Measurements from ENCODE around the gene APBA3.

APBA3 gene

GRCh38 chr19:3776479-3777040, 15.1 kb upstream of the APBA3 start:
- no peak for TF ChIP-seq CSRNP3 (CRISPR knock-in tag; IDR thresholded peaks at IDR 0.05)
- no peak for TF ChIP-seq SNAI2 (CRISPR knock-in tag; IDR thresholded peaks at IDR 0.05)
- no peak for ATAC-seq

GRCh38 chr19:3775831-3776230, 14.3 kb upstream of the APBA3 start:
- TF ChIP-seq ZFP30 (CRISPR knock-in tag; IDR thresholded peaks at IDR 0.05) (no peak), TOX (CRISPR knock-in tag; IDR thresholded peaks at IDR 0.05; ENCODE audit: borderline replicate concordance) (no peak), CREB5 (CRISPR knock-in tag; IDR thresholded peaks at IDR 0.05; ENCODE audit: low read depth) (no peak), GLIS3 (CRISPR knock-in tag; IDR thresholded peaks at IDR 0.05) (no peak), OSR1 (CRISPR knock-in tag; IDR thresholded peaks at IDR 0.05) (no peak), BACH2 (CRISPR knock-in tag; IDR thresholded peaks at IDR 0.05; ENCODE audit: borderline replicate concordance) (no peak), PPARA (CRISPR knock-in tag; IDR thresholded peaks at IDR 0.05; ENCODE audit: borderline replicate concordance) (no peak), SNAI2 (CRISPR knock-in tag; IDR thresholded peaks at IDR 0.05) (no peak), ZNF70 (CRISPR knock-in tag; IDR thresholded peaks at IDR 0.05) (no peak), ZNF565 (CRISPR knock-in tag; conservative IDR thresholded peaks at IDR 0.05; ENCODE audit: low read depth) (no peak), PATZ1 (CRISPR knock-in tag; IDR thresholded peaks at IDR 0.05; ENCODE audit: borderline replicate concordance) (no peak), RARB (CRISPR knock-in tag; IDR thresholded peaks at IDR 0.05) (no peak), ZNF8 (CRISPR knock-in tag; IDR thresholded peaks at IDR 0.05) (no peak), TCF4 (CRISPR knock-in tag; IDR thresholded peaks at IDR 0.05; ENCODE audit: borderline replicate concordance) (no peak), ZFP3 (CRISPR knock-in tag; IDR thresholded peaks at IDR 0.05) (no peak), ARNTL (CRISPR knock-in tag; IDR thresholded peaks at IDR 0.05; ENCODE audit: borderline replicate concordance, low read depth) (no peak)
- TF ChIP-seq, protein P1, sequence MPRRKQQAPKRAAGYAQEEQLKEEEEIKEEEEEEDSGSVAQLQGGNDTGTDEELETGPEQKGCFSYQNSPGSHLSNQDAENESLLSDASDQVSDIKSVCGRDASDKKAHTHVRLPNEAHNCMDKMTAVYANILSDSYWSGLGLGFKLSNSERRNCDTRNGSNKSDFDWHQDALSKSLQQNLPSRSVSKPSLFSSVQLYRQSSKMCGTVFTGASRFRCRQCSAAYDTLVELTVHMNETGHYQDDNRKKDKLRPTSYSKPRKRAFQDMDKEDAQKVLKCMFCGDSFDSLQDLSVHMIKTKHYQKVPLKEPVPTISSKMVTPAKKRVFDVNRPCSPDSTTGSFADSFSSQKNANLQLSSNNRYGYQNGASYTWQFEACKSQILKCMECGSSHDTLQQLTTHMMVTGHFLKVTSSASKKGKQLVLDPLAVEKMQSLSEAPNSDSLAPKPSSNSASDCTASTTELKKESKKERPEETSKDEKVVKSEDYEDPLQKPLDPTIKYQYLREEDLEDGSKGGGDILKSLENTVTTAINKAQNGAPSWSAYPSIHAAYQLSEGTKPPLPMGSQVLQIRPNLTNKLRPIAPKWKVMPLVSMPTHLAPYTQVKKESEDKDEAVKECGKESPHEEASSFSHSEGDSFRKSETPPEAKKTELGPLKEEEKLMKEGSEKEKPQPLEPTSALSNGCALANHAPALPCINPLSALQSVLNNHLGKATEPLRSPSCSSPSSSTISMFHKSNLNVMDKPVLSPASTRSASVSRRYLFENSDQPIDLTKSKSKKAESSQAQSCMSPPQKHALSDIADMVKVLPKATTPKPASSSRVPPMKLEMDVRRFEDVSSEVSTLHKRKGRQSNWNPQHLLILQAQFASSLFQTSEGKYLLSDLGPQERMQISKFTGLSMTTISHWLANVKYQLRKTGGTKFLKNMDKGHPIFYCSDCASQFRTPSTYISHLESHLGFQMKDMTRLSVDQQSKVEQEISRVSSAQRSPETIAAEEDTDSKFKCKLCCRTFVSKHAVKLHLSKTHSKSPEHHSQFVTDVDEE (CRISPR knock-in tag; IDR thresholded peaks at IDR 0.05): no peak
- ATAC-seq: no peak

GRCh38 chr19:3775374-3775711, 13.9 kb upstream of the APBA3 start:
- TF ChIP-seq ISL1 (CRISPR knock-in tag; IDR thresholded peaks at IDR 0.05): no peak
- TF ChIP-seq RARB (CRISPR knock-in tag; IDR thresholded peaks at IDR 0.05): no peak
- TF ChIP-seq SNAI2 (CRISPR knock-in tag; IDR thresholded peaks at IDR 0.05): no peak
- no peak for TF ChIP-seq ZFP3 (CRISPR knock-in tag; IDR thresholded peaks at IDR 0.05)
- ATAC-seq: no peak

DNA sequence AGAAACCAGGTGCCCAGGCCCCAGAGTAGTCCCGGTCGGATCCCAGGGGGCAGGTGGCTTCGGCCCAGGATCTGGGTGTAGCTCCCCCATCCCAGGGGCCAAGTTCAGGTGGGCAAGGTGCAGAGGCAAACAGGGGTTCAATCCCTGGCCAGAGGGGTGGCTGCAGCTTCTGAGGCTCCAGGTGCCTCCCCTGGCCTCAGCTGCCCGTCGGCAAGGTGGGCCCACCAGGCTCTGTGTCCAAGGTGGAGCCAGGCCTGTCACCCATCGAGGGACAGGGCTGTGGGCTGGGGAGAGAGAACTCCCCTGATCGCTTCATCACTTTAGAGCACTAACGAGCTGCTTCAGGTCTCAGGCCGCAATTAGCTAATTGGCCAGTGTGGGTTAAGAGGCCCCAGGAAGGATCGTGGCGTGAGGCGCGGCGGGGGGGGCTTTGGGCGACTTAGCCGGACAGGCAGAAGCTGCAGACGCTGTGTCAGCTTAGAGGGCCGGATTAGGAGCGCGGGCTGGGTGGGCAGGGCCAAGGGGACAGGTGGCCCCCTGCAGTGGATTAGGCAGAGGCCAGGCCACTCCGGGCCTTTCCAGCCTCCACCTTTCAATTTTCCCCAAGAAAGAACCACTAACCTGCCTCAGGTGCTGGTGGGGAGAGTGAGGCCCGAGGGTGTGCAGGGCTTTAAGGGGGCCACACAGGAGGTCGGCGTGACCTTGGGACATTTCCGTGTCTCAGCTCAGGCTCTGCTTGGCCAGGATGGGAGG, 13.3 kb upstream of the APBA3 start:
- TF ChIP-seq ESRRG (CRISPR knock-in tag; IDR thresholded peaks at IDR 0.05): no peak
- no peak for TF ChIP-seq PPARA (CRISPR knock-in tag; IDR thresholded peaks at IDR 0.05; ENCODE audit: borderline replicate concordance)
- TF ChIP-seq RARB (CRISPR knock-in tag; IDR thresholded peaks at IDR 0.05): no peak
- no peak for TF ChIP-seq POU6F1 (CRISPR knock-in tag; IDR thresholded peaks at IDR 0.05; ENCODE audit: borderline replicate concordance, low read depth)
- TF ChIP-seq TCF4 (CRISPR knock-in tag; IDR thresholded peaks at IDR 0.05; ENCODE audit: borderline replicate concordance): no peak
- no peak for TF ChIP-seq CSRNP3 (CRISPR knock-in tag; IDR thresholded peaks at IDR 0.05)
- no peak for TF ChIP-seq OSR1 (CRISPR knock-in tag; IDR thresholded peaks at IDR 0.05)
- TF ChIP-seq GLIS3 (CRISPR knock-in tag; IDR thresholded peaks at IDR 0.05): no peak
- no peak for TF ChIP-seq BACH2 (CRISPR knock-in tag; IDR thresholded peaks at IDR 0.05; ENCODE audit: borderline replicate concordance)
- no peak for TF ChIP-seq PATZ1 (CRISPR knock-in tag; IDR thresholded peaks at IDR 0.05; ENCODE audit: borderline replicate concordance)
- ATAC-seq: no peak

Measured in SK-N-SH treated with all-trans-retinoic acid at 6 μM for 48 hours (cell line).